ENCODE data around the gene YARS2.

The YARS2 gene

DNA sequence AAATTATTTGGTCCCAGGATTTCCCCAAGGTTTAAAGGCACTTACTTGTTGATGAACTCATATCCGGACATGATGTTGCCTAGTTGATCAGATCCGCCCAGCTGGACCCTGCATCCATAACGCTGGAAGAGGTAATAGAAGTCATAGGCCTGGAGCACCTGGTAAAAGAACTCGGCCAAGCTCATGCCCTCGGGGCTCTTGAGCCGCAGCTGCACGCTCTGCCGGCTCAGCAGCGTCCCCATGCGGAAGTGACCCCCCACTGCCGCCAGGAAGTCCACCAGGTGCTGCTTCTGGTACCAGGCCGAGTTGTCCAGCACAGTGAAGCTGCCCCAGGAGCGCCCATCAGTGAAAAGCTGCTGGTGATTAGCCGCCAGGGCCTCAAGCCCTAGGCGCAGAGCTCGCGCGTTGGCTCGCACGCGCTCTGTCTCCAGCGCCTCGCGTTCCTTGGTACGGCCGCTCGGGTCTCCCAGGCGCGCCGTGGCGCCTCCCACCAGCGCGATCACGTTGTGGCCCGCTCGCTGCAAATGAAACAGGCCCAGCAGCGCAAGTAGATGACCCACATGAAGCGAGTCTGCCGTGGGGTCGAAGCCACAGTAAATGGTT, 545 bp downstream of the YARS2 start:
- no CpG with 5 or more reads among the region's 40 CpGs for WGBS (ENCODE audit: extremely low coverage, insufficient coverage, insufficient read length)
- peak overlapping the region; percentile 82 for H3K4me2 ChIP-seq (ENCODE audit: low read length)

DNA sequence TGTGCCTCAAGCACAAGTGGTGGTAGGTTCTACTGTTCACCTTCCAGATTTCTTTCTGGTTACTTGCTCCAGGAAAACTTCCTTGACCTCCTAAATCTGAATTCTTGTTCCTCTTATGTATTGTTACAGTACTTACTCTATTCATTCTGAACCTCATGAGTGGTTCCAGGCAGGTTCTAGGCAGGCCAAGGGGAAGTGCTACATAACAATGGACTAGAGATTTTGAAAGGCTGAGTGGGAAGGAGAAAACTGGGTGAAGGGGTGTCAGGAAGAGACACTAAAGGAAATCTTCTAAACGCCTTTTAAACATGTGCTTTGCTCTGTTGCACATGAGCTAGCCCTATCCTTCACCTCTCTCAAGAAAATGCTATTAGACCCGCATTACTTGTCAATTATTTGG, 1.6 kb downstream of the YARS2 start:
- Histone ChIP-seq H2AK5ac (ENCODE audit: low read length) (no peak overlapping the region), H3K4me2 (ENCODE audit: low read length) (peak overlapping the region; percentile 82), H4K91ac (ENCODE audit: low read depth, low read length) (no peak overlapping the region), H3K79me2 (ENCODE audit: control insufficient read depth, insufficient read depth, low read length, poor library complexity) (peaks cover 5% of the 10 kb centered on the region), H2BK5ac (ENCODE audit: low read depth, low read length, poor library complexity) (no peak overlapping the region), H3K18ac (ENCODE audit: low read length) (no peak overlapping the region), H3K4me1 (ENCODE audit: control insufficient read depth in 1 of 2, insufficient read depth in 2 of 2, low read length in 2 of 2) (peaks cover 6 to 8% of the 10 kb centered on the region in 2 experiments), H2BK12ac (ENCODE audit: low read length) (no peak overlapping the region), H3K23ac (ENCODE audit: low read length) (no peak overlapping the region), H3K14ac (ENCODE audit: low read length) (no peak overlapping the region), H3K36me3 (ENCODE audit: control insufficient read depth in 1 of 2, insufficient read depth in 2 of 2, low read length in 2 of 2) (peaks cover 16 to 24% of the 10 kb centered on the region in 2 experiments), H2BK120ac (ENCODE audit: insufficient read depth, low read length, poor library complexity) (no peak overlapping the region), H3K79me1 (ENCODE audit: low read length) (peaks cover 10% of the 10 kb centered on the region), H2AFZ (ENCODE audit: insufficient read depth, low read length, poor library complexity) (no peak overlapping the region), H4K12ac (ENCODE audit: low read depth, low read length) (no peak overlapping the region), H3K27ac (ENCODE audit: low read depth, low read length) (peak overlapping the region; percentile 23), H3K4ac (ENCODE audit: low read depth, low read length) (no peak overlapping the region), H3K9me3 (ENCODE audit: insufficient read depth, low read depth, low read length) (peaks cover 4% of the 10 kb centered on the region), H3K27me3 (ENCODE audit: insufficient read depth, low read length) (no peaks in the 10 kb centered on the region), H3K9ac (ENCODE audit: low read length) (no peak overlapping the region), H3K4me3 (ENCODE audit: low read depth, low read length) (no peak overlapping the region), H4K8ac (ENCODE audit: low read depth, low read length) (no peak overlapping the region)
- WGBS (ENCODE audit: extremely low coverage, insufficient coverage, insufficient read length): no CpG with 5 or more reads among the region's 2 CpGs
- DNase-seq: peak in 1 of 2 donors; percentile 33

More for the DNA sequence above, 545 bp downstream of the YARS2 start:
- peak overlapping the region; percentile 97 for H3K18ac ChIP-seq (ENCODE audit: low read length)
- no peak overlapping the region for H3K23ac ChIP-seq (ENCODE audit: low read length)
- peak overlapping the region; percentile 92 for H4K12ac ChIP-seq (ENCODE audit: low read depth, low read length)
- peak overlapping the region; percentile 98 for H3K9ac ChIP-seq (ENCODE audit: low read length)
- H3K9me3 ChIP-seq (ENCODE audit: insufficient read depth, low read depth, low read length): peaks cover 4% of the 10 kb centered on the region
- peak overlapping the region; percentile 94 for H2AFZ ChIP-seq (ENCODE audit: insufficient read depth, low read length, poor library complexity)
- H2AK5ac ChIP-seq (ENCODE audit: low read length): peak overlapping the region; percentile 83
- H3K79me1 ChIP-seq (ENCODE audit: low read length): peaks cover 10% of the 10 kb centered on the region
- peak overlapping the region; percentile 47 for H2BK12ac ChIP-seq (ENCODE audit: low read length)
- H3K14ac ChIP-seq (ENCODE audit: low read length): peak overlapping the region; percentile 95
- H3K27ac ChIP-seq (ENCODE audit: low read depth, low read length): peak overlapping the region; percentile 88
- peaks cover 5% of the 10 kb centered on the region for H3K79me2 ChIP-seq (ENCODE audit: control insufficient read depth, insufficient read depth, low read length, poor library complexity)
- H3K4me3 ChIP-seq (ENCODE audit: low read depth, low read length): peak overlapping the region; percentile 97
- no peaks in the 10 kb centered on the region for H3K27me3 ChIP-seq (ENCODE audit: insufficient read depth, low read length)
- H2BK120ac ChIP-seq (ENCODE audit: insufficient read depth, low read length, poor library complexity): peak overlapping the region; percentile 88
- H4K91ac ChIP-seq (ENCODE audit: low read depth, low read length): peak overlapping the region; percentile 97
- H3K4ac ChIP-seq (ENCODE audit: low read depth, low read length): peak overlapping the region; percentile 92
- peaks cover 6 to 8% of the 10 kb centered on the region in 2 experiments for H3K4me1 ChIP-seq (ENCODE audit: control insufficient read depth in 1 of 2, insufficient read depth in 2 of 2, low read length in 2 of 2)
- peaks cover 14 to 19% of the 10 kb centered on the region in 2 experiments for H3K36me3 ChIP-seq (ENCODE audit: control insufficient read depth in 1 of 2, insufficient read depth in 2 of 2, low read length in 2 of 2)
- peak; percentile 89 to 90 for DNase-seq
- H2BK5ac ChIP-seq (ENCODE audit: low read depth, low read length, poor library complexity): peak overlapping the region; percentile 87
- peak overlapping the region; percentile 97 for H4K8ac ChIP-seq (ENCODE audit: low read depth, low read length)

DNA sequence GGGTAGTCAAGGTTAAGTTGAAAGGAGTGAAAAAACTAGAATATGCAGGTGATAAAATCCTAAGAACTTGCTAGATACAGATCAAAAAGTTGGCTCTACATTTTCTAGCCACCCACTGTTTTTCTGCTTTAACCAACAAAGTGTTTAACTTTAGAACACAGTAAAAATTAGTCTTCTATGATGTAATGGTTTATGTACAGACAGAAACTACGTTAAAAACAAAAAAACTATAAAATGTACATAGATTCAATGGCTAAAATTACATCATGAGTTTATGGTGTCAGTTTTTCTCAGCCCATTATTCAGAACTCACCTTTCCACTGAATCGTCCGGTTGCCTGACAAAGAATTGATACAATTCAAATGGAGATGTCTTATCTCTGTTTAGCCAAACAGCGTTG, 2.1 kb downstream of the YARS2 start:
- peak overlapping the region; percentile 82 for H3K4me2 ChIP-seq (ENCODE audit: low read length)
- H3K79me2 ChIP-seq (ENCODE audit: control insufficient read depth, insufficient read depth, low read length, poor library complexity): peaks cover 5% of the 10 kb centered on the region
- H3K9ac ChIP-seq (ENCODE audit: low read length): no peak overlapping the region
- peaks cover 6 to 8% of the 10 kb centered on the region in 2 experiments for H3K4me1 ChIP-seq (ENCODE audit: control insufficient read depth in 1 of 2, insufficient read depth in 2 of 2, low read length in 2 of 2)
- H3K27ac ChIP-seq (ENCODE audit: low read depth, low read length): no peak overlapping the region
- no peak overlapping the region for H3K18ac ChIP-seq (ENCODE audit: low read length)
- H4K91ac ChIP-seq (ENCODE audit: low read depth, low read length): no peak overlapping the region
- no peak overlapping the region for H3K4me3 ChIP-seq (ENCODE audit: low read depth, low read length)
- no peak overlapping the region for H4K8ac ChIP-seq (ENCODE audit: low read depth, low read length)
- H3K79me1 ChIP-seq (ENCODE audit: low read length): peaks cover 10% of the 10 kb centered on the region
- H3K36me3 ChIP-seq (ENCODE audit: control insufficient read depth in 1 of 2, insufficient read depth in 2 of 2, low read length in 2 of 2): peaks cover 16 to 26% of the 10 kb centered on the region in 2 experiments
- WGBS (ENCODE audit: extremely low coverage, insufficient coverage, insufficient read length): no CpG with 5 or more reads among the region's 4 CpGs
- peaks cover 4% of the 10 kb centered on the region for H3K9me3 ChIP-seq (ENCODE audit: insufficient read depth, low read depth, low read length)
- no peak overlapping the region for H2AFZ ChIP-seq (ENCODE audit: insufficient read depth, low read length, poor library complexity)
- no peak overlapping the region for H3K14ac ChIP-seq (ENCODE audit: low read length)
- H4K12ac ChIP-seq (ENCODE audit: low read depth, low read length): no peak overlapping the region
- no peak overlapping the region for H2BK12ac ChIP-seq (ENCODE audit: low read length)
- H3K4ac ChIP-seq (ENCODE audit: low read depth, low read length): no peak overlapping the region
- H3K23ac ChIP-seq (ENCODE audit: low read length): no peak overlapping the region
- peak in 1 of 2 donors; percentile 55 for DNase-seq
- no peak overlapping the region for H2AK5ac ChIP-seq (ENCODE audit: low read length)
- H3K27me3 ChIP-seq (ENCODE audit: insufficient read depth, low read length): no peaks in the 10 kb centered on the region
- no peak overlapping the region for H2BK5ac ChIP-seq (ENCODE audit: low read depth, low read length, poor library complexity)
- no peak overlapping the region for H2BK120ac ChIP-seq (ENCODE audit: insufficient read depth, low read length, poor library complexity)

DNA sequence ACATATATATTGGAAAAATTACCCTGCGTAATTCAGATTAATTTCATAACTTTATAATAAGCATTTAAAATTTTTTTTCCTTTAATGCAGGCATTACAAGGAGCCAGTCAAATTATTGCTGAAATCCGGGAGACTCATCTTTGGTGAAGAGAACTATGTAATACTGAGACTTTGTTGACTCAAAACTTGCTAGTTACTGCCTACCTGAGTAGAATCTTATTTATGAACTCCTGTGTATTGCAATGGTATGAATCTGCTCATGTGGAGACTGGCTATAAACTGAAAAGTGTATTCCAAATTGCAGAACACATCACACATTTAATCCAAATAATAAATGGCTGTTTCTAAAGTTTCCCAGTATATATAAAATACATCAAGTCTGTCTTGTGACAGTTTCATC, 12.4 kb downstream of the YARS2 start:
- H3K18ac ChIP-seq (ENCODE audit: low read length): no peak overlapping the region
- H3K4me3 ChIP-seq (ENCODE audit: low read depth, low read length): no peak overlapping the region
- H3K4ac ChIP-seq (ENCODE audit: low read depth, low read length): no peak overlapping the region
- H4K12ac ChIP-seq (ENCODE audit: low read depth, low read length): no peak overlapping the region
- H3K14ac ChIP-seq (ENCODE audit: low read length): no peak overlapping the region
- no CpG with 5 or more reads among the region's 2 CpGs for WGBS (ENCODE audit: extremely low coverage, insufficient coverage, insufficient read length)
- no peak overlapping the region for H3K23ac ChIP-seq (ENCODE audit: low read length)
- H2BK5ac ChIP-seq (ENCODE audit: low read depth, low read length, poor library complexity): no peak overlapping the region
- H3K4me1 ChIP-seq (ENCODE audit: control insufficient read depth in 1 of 2, insufficient read depth in 2 of 2, low read length in 2 of 2): no peaks in the 10 kb centered on the region
- no peak overlapping the region for H2AFZ ChIP-seq (ENCODE audit: insufficient read depth, low read length, poor library complexity)
- H4K8ac ChIP-seq (ENCODE audit: low read depth, low read length): no peak overlapping the region
- no peak overlapping the region for H2BK120ac ChIP-seq (ENCODE audit: insufficient read depth, low read length, poor library complexity)
- no peak overlapping the region for H2BK12ac ChIP-seq (ENCODE audit: low read length)
- H2AK5ac ChIP-seq (ENCODE audit: low read length): no peak overlapping the region
- no peak overlapping the region for H3K9ac ChIP-seq (ENCODE audit: low read length)
- no peak overlapping the region for H4K91ac ChIP-seq (ENCODE audit: low read depth, low read length)
- no peaks in the 10 kb centered on the region for H3K79me1 ChIP-seq (ENCODE audit: low read length)
- no peak for DNase-seq
- no peak overlapping the region for H3K4me2 ChIP-seq (ENCODE audit: low read length)
- H3K79me2 ChIP-seq (ENCODE audit: control insufficient read depth, insufficient read depth, low read length, poor library complexity): no peaks in the 10 kb centered on the region
- H3K27me3 ChIP-seq (ENCODE audit: insufficient read depth, low read length): no peaks in the 10 kb centered on the region
- no peaks in the 10 kb centered on the region for H3K9me3 ChIP-seq (ENCODE audit: insufficient read depth, low read depth, low read length)
- H3K27ac ChIP-seq (ENCODE audit: low read depth, low read length): no peak overlapping the region
- peaks cover 18 to 29% of the 10 kb centered on the region in 2 experiments for H3K36me3 ChIP-seq (ENCODE audit: control insufficient read depth in 1 of 2, insufficient read depth in 2 of 2, low read length in 2 of 2)

All from trophoblast cell (in vitro differentiated cells and primary cell).